K562 (cell line): ENCODE measurements around the gene BRD7. TPM values are rescaled to one million over a fixed set of nuclear protein-coding genes. Genes with fewer than 3 reads are reported as not detected.
A peak's percentile ranks its signal among the peaks of the same experiment; 100 is the strongest.

Experiments
- HNRNPL ChIP-seq: fragments of 200-400 bp; formaldehyde crosslinking; IDR thresholded peaks from 2 replicates; pipeline ENCODE4 v1.6.1; 2017; ENCODE audit warnings: low read depth, mild to moderate bottlenecking, low read length
- NCOA2 ChIP-seq, 2 experiments: fragments of 450-650 bp; IDR thresholded peaks; 2 replicates each; pipeline ENCODE4 v1.6.1; 2018; ENCODE audit warnings: mild to moderate bottlenecking in 2 of 2, moderate library complexity in 1 of 2; ENCODE audit not compliant: partially characterized antibody in 2 of 2
- ZBTB8A ChIP-seq: fragments of 450-650 bp; IDR thresholded peaks from 2 replicates; pipeline ENCODE4 v1.6.1; 2018; ENCODE audit warnings: mild to moderate bottlenecking, moderate library complexity; ENCODE audit not compliant: partially characterized antibody
- ZNF41 ChIP-seq: fragments of 250-450 bp; sonication (Bioruptor Pico); conservative IDR thresholded peaks from 2 replicates; pipeline ENCODE4 v1.4.0; 2020; ENCODE audit warnings: mild to moderate bottlenecking
- polyA plus RNA-seq, 8 experiments: library from polyadenylated mRNA; depleted of rRNA in 4 of 8; stranded (reverse) in 5 of 8; unstranded in 3 of 8; fragments of >200 nt; fragmentation: Nextera tagmentation in 2 of 8; fragmentation: Illumina TruSeq in 1 of 8; extraction: Ambion mirVana in 2 of 8; extraction: Trizol in 1 of 8; gene quantifications; 2 replicates each; pipeline versions ENCODE4 v1.2.1 to v1.2.3, GENCODE V29; 2011 to 2014; ENCODE audit warnings: inconsistent platforms in 1 of 8, missing spikeins in 1 of 8
- total RNA-seq, 7 experiments: library from RNA; depleted of rRNA in 6 of 7; stranded (reverse); fragments of >200 nt in 6 of 7; fragmentation: Illumina TruSeq in 2 of 7; extraction: Trizol in 2 of 7; gene quantifications; 2 replicates each; pipeline versions ENCODE4 v1.2.1 to v1.2.3, GENCODE V29; 2011 to 2021; ENCODE audit warnings: low replicate concordance in 1 of 7
- TF ChIP-seq, protein P1 (sequence below): sonication (generic); formaldehyde crosslinking; IDR thresholded peaks from 2 replicates; pipeline ENCODE4 v1.8.0; 2022; ENCODE audit warnings: missing genetic modification reagents, mild to moderate bottlenecking, borderline replicate concordance
- TF ChIP-seq, protein P2 (sequence below), 2 experiments: IDR thresholded peaks; 2 replicates each; pipeline ENCODE4 v1.6.1; 2011; ENCODE audit warnings: borderline replicate concordance in 1 of 2, control low read depth in 1 of 2, low read depth in 1 of 2, low read length in 1 of 2, mild to moderate bottlenecking in 1 of 2, mixed read lengths in 1 of 2, moderate library complexity in 1 of 2; ENCODE audit not compliant: insufficient read depth in 1 of 2, insufficient read length in 1 of 2, poor library complexity in 1 of 2, severe bottlenecking in 1 of 2; ENCODE audit errors: extremely low read depth in 1 of 2
- TF ChIP-seq, protein P3 (sequence below): fragments of 250-450 bp; sonication (Bioruptor Pico); IDR thresholded peaks from 2 replicates; pipeline ENCODE4 v1.5.0; 2021
- TF ChIP-seq, protein P4 (sequence below): fragments of 250-450 bp; sonication (Bioruptor Pico); IDR thresholded peaks from 2 replicates; pipeline ENCODE4 v1.5.0; 2022; ENCODE audit warnings: mild to moderate bottlenecking
- TF ChIP-seq, protein P5 (sequence below): fragments of 250-450 bp; sonication (Bioruptor Pico); IDR thresholded peaks from 2 replicates; pipeline ENCODE4 v1.4.0; 2020

Gene BRD7
- total and polyA plus RNA-seq, 9 of the 15 experiments (the other 6 are each of a cell fraction or from before 2014, with no cell fraction given), result 20.6 to 101 (median 68.7) TPM

DNA sequence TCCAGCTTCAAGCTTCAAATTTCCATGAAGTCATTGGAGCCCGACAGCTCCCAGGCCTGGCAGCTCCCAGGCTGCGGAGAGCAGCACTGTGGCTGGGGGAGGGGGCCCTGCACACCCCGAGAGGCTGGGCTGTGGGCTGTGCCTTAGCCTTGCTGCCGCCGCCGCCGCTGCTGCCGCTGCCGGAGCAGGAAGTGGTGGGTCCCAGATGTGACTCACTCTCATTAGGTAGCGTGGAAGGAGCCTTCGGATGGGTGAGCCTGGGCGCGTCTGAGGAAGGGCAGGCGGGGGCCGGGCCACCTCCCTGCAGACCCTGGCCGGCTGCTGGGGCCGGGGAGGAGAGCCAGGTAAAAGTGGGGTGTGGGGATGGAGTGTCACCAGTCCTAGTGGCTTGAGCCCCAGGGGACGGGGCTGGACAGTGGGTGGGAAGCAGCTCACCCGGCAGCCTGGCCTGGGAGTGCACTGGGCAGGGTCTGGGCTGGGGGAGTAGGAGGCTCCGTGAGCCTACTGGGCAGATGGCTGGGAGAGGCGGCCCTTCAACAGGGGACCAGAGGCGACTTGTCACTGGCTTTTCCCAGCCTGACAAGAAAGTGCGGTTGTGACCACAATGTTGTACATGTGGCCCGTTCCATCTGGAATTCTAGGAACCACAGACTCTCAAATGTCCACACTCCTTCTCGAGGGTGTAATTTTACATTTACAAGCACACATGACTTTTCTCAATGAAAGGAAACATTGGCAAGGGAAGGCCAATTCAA, 102.3 kb downstream of the BRD7 start, which contains the start of gene ADCY7 (continued):
- TF ChIP-seq, protein P1, sequence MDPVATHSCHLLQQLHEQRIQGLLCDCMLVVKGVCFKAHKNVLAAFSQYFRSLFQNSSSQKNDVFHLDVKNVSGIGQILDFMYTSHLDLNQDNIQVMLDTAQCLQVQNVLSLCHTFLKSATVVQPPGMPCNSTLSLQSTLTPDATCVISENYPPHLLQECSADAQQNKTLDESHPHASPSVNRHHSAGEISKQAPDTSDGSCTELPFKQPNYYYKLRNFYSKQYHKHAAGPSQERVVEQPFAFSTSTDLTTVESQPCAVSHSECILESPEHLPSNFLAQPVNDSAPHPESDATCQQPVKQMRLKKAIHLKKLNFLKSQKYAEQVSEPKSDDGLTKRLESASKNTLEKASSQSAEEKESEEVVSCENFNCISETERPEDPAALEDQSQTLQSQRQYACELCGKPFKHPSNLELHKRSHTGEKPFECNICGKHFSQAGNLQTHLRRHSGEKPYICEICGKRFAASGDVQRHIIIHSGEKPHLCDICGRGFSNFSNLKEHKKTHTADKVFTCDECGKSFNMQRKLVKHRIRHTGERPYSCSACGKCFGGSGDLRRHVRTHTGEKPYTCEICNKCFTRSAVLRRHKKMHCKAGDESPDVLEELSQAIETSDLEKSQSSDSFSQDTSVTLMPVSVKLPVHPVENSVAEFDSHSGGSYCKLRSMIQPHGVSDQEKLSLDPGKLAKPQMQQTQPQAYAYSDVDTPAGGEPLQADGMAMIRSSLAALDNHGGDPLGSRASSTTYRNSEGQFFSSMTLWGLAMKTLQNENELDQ (CRISPR knock-in tag), result no peak
- TF ChIP-seq, protein P2, sequence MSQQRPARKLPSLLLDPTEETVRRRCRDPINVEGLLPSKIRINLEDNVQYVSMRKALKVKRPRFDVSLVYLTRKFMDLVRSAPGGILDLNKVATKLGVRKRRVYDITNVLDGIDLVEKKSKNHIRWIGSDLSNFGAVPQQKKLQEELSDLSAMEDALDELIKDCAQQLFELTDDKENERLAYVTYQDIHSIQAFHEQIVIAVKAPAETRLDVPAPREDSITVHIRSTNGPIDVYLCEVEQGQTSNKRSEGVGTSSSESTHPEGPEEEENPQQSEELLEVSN (IDR thresholded peaks at IDR 0.05; ENCODE audit: borderline replicate concordance in 1 of 2, extremely low read depth in 1 of 2, insufficient read depth in 1 of 2, insufficient read length in 1 of 2, low read depth in 1 of 2, low read length in 1 of 2, poor library complexity in 1 of 2, severe bottlenecking in 1 of 2), result peak in 1 of 2 experiments; percentile 56
- TF ChIP-seq, protein P3, sequence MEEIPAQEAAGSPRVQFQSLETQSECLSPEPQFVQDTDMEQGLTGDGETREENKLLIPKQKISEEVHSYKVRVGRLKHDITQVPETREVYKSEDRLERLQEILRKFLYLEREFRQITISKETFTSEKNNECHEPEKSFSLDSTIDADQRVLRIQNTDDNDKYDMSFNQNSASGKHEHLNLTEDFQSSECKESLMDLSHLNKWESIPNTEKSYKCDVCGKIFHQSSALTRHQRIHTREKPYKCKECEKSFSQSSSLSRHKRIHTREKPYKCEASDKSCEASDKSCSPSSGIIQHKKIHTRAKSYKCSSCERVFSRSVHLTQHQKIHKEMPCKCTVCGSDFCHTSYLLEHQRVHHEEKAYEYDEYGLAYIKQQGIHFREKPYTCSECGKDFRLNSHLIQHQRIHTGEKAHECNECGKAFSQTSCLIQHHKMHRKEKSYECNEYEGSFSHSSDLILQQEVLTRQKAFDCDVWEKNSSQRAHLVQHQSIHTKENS (CRISPR knock-in tag), result no peak
- TF ChIP-seq ZNF41 (CRISPR knock-in tag) (no peak; the same call in 1 of the 2 replicates), HNRNPL (0 out of 2 replicates have a peak, but pooled peaks have one; percentile 33), NCOA2 (IDR thresholded peaks at IDR 0.05; ENCODE audit: partially characterized antibody in 2 of 2) (no peak), ZBTB8A (no peak)
- TF ChIP-seq, protein P4, sequence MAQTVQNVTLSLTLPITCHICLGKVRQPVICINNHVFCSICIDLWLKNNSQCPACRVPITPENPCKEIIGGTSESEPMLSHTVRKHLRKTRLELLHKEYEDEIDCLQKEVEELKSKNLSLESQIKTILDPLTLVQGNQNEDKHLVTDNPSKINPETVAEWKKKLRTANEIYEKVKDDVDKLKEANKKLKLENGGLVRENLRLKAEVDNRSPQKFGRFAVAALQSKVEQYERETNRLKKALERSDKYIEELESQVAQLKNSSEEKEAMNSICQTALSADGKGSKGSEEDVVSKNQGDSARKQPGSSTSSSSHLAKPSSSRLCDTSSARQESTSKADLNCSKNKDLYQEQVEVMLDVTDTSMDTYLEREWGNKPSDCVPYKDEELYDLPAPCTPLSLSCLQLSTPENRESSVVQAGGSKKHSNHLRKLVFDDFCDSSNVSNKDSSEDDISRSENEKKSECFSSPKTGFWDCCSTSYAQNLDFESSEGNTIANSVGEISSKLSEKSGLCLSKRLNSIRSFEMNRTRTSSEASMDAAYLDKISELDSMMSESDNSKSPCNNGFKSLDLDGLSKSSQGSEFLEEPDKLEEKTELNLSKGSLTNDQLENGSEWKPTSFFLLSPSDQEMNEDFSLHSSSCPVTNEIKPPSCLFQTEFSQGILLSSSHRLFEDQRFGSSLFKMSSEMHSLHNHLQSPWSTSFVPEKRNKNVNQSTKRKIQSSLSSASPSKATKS, result no peak
- TF ChIP-seq, protein P5, sequence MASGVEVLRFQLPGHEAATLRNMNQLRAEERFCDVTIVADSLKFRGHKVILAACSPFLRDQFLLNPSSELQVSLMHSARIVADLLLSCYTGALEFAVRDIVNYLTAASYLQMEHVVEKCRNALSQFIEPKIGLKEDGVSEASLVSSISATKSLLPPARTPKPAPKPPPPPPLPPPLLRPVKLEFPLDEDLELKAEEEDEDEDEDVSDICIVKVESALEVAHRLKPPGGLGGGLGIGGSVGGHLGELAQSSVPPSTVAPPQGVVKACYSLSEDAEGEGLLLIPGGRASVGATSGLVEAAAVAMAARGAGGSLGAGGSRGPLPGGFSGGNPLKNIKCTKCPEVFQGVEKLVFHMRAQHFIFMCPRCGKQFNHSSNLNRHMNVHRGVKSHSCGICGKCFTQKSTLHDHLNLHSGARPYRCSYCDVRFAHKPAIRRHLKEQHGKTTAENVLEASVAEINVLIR (CRISPR knock-in tag), result no peak
